Aorta (tissue), 5 donors: ENCODE data around the gene SHROOM3. TPM values are rescaled to one million over a fixed set of nuclear protein-coding genes. Genes with fewer than 3 reads are reported as not detected.
A peak's percentile ranks its signal among the peaks of the same experiment; 100 is the strongest.
"Not testable (repeated sequence)": the region's sequence is repeated elsewhere in the genome, so short reads cannot be mapped to it uniquely, and the experiment has no call there.

ENCODE experiments used
- ATAC-seq: fragments of 200-7000 bp; cut with Tn5 transposase; one replicate; pipeline ENCODE4 v1.9.1; 2022; ENCODE audit warnings: moderate library complexity; ENCODE audit not compliant: low FRiP score
- DNase-seq, 2 donors: peaks; one replicate each; pipeline ENCODE4 v3.0.0-alpha.2; 2020
- H3K27ac ChIP-seq, 2 donors: one replicate each; pipeline ENCODE4 v1.5.1; 2013; ENCODE audit warnings: low read length in 2 of 2, mild to moderate bottlenecking in 2 of 2, moderate library complexity in 2 of 2, control low read depth in 1 of 2, inconsistent platforms in 1 of 2, low read depth in 1 of 2
- H3K27me3 ChIP-seq, 2 donors: one replicate each; pipeline ENCODE4 v1.6.1; 2013; ENCODE audit warnings: control low read depth in 1 of 2, low read length in 1 of 2, mild to moderate bottlenecking in 1 of 2, moderate library complexity in 1 of 2; ENCODE audit not compliant: insufficient read depth in 2 of 2, control insufficient read depth in 1 of 2
- H3K36me3 ChIP-seq, 2 donors: one replicate each; pipeline ENCODE4 v1.6.1; 2013; ENCODE audit warnings: control low read depth in 1 of 2, low read length in 1 of 2, mild to moderate bottlenecking in 1 of 2; ENCODE audit not compliant: insufficient read depth in 2 of 2, control insufficient read depth in 1 of 2
- H3K4me1 ChIP-seq, 2 donors: one replicate each; pipeline ENCODE4 v1.6.1; 2013; ENCODE audit warnings: low read length in 2 of 2, control low read depth in 1 of 2, mild to moderate bottlenecking in 1 of 2, moderate library complexity in 1 of 2; ENCODE audit not compliant: insufficient read depth in 2 of 2, control insufficient read depth in 1 of 2
- H3K4me3 ChIP-seq, 2 donors: one replicate each; pipeline ENCODE4 v1.5.1; 2013; ENCODE audit warnings: low read length in 2 of 2, control low read depth in 1 of 2, mild to moderate bottlenecking in 1 of 2
- H3K9me3 ChIP-seq: one replicate; pipeline ENCODE4 v1.6.1; 2013; ENCODE audit warnings: mild to moderate bottlenecking, low read length; ENCODE audit not compliant: control insufficient read depth
- WGBS, 2 donors: extraction: QIAGEN DNeasy Blood & Tissue Kit; methylation state at CpG; one replicate each; pipeline ENCODE4 v1.1.7; 2013; 5-methylcytosine and 5-hydroxymethylcytosine counted together
- intact Hi-C, 2 donors: fragments of 100-400 bp; cut with DNase I; formaldehyde crosslinking; loops; one replicate each; pipeline versions ENCODE4 v1.14.2 to v1.15.0; 2022
- polyA plus RNA-seq, 2 donors: library from polyadenylated mRNA; stranded (reverse); fragments of 200-250 nt; gene quantifications; one replicate each; pipeline ENCODE4 v1.2.3, GENCODE V29; 2013
- total RNA-seq, 2 donors: library from RNA; stranded (reverse); fragmentation: NEBNext Ultra II Directional; extraction: Animal tissue kit (Norgen Biotek cat#: 25700); gene quantifications; one replicate each; pipeline ENCODE4 v1.2.1, GENCODE V29; 2021
- donor health status: healthy with polysubstance abuse.
- donor health status: Bipolar disorder and iron deficiency.
- donor health status: DM: no; HTN: no; CAD: no.
- donor health status: DM: no; HTN: no; CAD: no.
- donor health status: DM: yes; HTN: yes; CAD: no.

SHROOM3 gene
- total and polyA plus RNA-seq, 4 donors: 14.1 to 173 (median 32.8) TPM

DNA sequence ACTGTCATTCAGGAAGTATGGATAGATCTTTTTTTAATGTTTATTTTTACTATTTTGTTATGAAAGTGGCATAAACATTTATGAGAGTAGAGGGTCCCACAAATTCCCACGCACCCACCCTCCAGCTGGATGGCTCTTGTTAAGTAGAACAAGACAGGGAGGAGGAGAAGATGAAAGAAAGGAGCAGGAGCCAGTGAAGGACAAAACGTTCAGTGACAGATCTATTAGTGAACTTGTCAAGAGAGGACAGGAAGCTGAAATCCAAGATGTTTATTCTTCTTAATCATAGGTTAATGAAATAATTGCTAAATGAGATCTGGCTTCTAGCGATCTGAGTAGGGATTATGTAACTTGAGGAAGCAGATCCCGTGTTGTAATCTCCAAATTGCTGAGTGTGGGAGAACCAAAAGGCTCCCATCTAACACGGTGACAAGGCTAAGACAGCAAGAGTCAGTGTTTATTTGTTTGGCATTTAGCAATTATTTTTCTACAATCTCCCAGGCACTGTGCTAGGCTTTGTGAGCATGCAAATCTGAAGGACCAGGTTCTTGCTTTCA, 162.5 kb downstream of the SHROOM3 start:
- Histone ChIP-seq H3K27me3 (no peaks in the 10 kb centered on the region), H3K27ac (peak overlapping the region in 1 of 2 donors; percentile 17), H3K4me1 (peaks cover 8 to 21% of the 10 kb centered on the region in 2 donors), H3K36me3 (no peaks in the 10 kb centered on the region), H3K4me3 (no peak overlapping the region), H3K9me3 (no peaks in the 10 kb centered on the region)
- DNase-seq (no peak), ATAC-seq (no peak)
- intact Hi-C loops: no loop called here
- 37 to 38% methylated on average over 5 of the region's 5 CpGs for WGBS, 2 donors

DNA sequence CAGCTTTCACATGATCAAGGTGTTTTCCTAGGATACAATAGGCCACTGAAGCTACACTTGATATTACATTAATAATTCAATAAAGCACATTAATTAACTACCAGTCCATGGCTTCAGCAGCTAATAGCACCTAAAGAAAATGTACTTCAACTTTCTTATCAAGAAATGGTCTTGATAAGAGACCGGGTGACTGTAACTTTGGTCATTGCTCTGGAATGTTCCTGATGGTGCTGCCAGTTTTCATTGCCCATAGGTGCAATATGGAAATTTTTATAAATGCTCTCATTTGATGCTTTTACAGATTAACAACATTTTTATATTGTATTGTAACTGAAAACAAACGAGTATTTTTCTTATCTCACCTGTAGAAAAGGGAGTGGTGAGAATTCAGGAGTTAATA, 165.4 kb downstream of the SHROOM3 start:
- no peaks in the 10 kb centered on the region for H3K9me3 ChIP-seq
- H3K4me1 ChIP-seq: peaks cover 5 to 25% of the 10 kb centered on the region in 2 donors
- no peaks in the 10 kb centered on the region for H3K36me3 ChIP-seq
- DNase-seq: no peak
- H3K27ac ChIP-seq: peak overlapping the region in 1 of 2 donors; percentile 9
- 3 to 6% methylated on average over 2 of the region's 2 CpGs for WGBS, 2 donors
- intact Hi-C loops: no loop called here
- no peak for ATAC-seq
- H3K4me3 ChIP-seq: no peak overlapping the region
- H3K27me3 ChIP-seq: no peaks in the 10 kb centered on the region

DNA sequence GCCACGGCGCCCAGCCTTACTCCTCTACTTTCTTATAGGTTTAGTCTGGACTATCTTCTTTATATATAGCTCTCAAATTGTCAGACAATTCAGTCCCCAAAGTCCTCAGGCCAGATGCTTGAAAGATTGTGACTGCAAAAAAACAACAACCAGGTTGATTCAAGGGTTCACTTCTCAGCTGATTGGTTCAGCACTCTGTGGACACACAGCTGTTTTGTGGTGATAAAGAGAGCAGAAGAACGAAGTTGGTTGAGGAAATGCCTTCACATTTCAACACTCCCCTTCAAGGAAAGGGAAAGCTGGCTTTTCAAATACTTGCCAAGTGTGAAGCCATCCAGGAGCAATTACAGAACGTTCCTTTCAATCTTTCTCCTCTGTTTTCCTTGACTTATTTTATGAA, 166.8 kb downstream of the SHROOM3 start:
- intact Hi-C loops: no loop called here
- Histone ChIP-seq H3K9me3 (no peaks in the 10 kb centered on the region), H3K36me3 (no peaks in the 10 kb centered on the region), H3K27ac (peak overlapping the region; percentile 68 to 87), H3K4me3 (no peak overlapping the region), H3K27me3 (no peaks in the 10 kb centered on the region), H3K4me1 (peaks cover 4 to 25% of the 10 kb centered on the region in 2 donors)
- DNase-seq: no peak
- 30 to 34% methylated on average over 4 of the region's 4 CpGs for WGBS, 2 donors
- ATAC-seq: peak; percentile 45

DNA sequence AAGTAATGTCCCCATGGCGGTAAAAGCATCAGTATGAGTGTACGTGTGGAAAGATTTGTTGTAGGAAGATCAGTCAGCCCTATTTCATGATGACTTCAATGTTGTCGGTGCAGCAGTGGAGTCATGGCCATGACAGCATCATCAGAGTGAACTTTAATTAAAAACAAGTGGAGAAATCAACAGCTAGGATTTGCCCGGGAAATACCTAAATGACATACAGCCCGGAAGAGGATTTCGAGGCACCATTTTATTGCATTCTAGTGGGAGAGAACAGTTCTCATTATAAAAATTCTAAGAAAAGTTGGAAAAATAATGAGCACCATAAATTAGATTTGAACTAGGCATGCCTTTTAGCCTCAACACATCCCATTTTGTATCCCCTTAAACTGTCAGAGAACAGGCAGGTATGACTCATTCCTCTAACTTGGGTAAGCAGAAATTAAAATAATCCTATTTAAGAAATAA, 170.1 kb downstream of the SHROOM3 start:
- WGBS, 2 donors: 18 to 25% methylated on average over 6 of the region's 6 CpGs
- Histone ChIP-seq H3K9me3 (no peaks in the 10 kb centered on the region), H3K27me3 (no peaks in the 10 kb centered on the region), H3K27ac (peak overlapping the region; percentile 39 to 96), H3K4me1 (peaks cover 5 to 28% of the 10 kb centered on the region in 2 donors), H3K36me3 (no peaks in the 10 kb centered on the region), H3K4me3 (no peak overlapping the region)
- intact Hi-C loops: no loop called here
- DNase-seq (no peak), ATAC-seq (no peak)

DNA sequence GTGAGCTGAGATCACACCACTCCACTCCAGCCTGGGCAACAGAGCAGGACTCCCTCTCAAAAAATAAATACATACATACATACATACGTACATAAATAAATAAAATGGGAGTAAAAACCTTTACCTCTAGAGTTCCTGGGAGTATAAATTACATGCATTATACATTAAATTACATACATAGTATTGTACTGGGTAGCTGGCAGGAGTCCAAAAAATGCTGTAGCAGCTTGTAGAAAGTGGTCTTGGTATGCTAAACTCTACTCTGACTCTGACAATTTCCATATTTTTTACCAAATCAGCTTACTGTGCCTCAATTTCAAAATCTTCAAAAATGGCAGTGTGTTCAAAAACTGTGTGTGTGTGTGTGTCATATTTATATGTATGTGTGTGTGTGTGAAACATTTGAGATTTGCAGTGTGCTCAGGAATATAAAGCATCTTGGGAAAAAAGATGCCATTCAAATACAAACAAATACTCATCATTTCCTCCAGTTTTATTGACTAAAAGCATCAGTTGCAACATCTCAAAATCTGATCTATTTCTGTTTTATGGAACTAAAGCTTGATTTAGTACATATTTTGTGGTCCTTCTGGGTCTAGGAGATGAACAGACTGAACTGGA, 171.7 kb downstream of the SHROOM3 start:
- intact Hi-C loops: no loop called here
- peak overlapping the region; percentile 57 to 71 for H3K27ac ChIP-seq
- H3K4me1 ChIP-seq: peaks cover 9 to 23% of the 10 kb centered on the region in 2 donors

DNA sequence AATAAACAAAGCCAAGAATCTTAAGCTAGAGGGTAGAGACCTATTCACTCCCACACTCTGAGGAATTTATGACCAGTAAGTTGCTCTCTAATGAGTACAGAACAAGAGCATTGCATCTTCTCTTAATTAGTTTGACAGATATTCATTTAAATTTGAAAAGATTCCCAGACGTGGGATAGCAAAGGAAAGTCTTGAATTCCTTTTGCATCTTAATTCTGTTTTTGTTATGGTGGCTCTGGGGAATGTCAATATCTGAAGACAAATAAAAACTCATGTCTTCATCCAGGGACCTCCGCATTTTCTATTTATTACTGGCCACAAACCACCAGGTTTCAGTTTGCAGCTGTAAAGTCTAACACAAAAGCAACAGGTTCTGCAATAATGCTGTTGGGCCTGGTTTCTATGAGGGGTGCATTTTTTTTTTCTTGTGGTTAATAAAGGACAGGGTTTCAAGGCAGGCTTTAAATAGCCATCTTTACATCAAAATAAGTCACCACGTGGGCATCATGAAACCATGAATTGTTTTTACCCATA, 172.3 kb downstream of the SHROOM3 start:
- no peaks in the 10 kb centered on the region for H3K9me3 ChIP-seq
- ATAC-seq (no peak), DNase-seq (no peak)
- no peak overlapping the region for H3K27ac ChIP-seq
- intact Hi-C loops: no loop called here
- no peaks in the 10 kb centered on the region for H3K27me3 ChIP-seq
- no peak overlapping the region for H3K4me3 ChIP-seq
- H3K36me3 ChIP-seq: no peaks in the 10 kb centered on the region
- peaks cover 9 to 23% of the 10 kb centered on the region in 2 donors for H3K4me1 ChIP-seq
- 6 to 11% methylated on average over 3 of the region's 3 CpGs for WGBS, 2 donors

More for the DNA sequence above, 171.7 kb downstream of the SHROOM3 start:
- no peaks in the 10 kb centered on the region for H3K36me3 ChIP-seq
- H3K4me3 ChIP-seq: no peak overlapping the region
- 87 to 94% methylated on average over 1 of the region's 1 CpG for WGBS, 2 donors
- DNase-seq (no peak), ATAC-seq (no peak)
- no peaks in the 10 kb centered on the region for H3K27me3 ChIP-seq
- H3K9me3 ChIP-seq: no peaks in the 10 kb centered on the region

DNA sequence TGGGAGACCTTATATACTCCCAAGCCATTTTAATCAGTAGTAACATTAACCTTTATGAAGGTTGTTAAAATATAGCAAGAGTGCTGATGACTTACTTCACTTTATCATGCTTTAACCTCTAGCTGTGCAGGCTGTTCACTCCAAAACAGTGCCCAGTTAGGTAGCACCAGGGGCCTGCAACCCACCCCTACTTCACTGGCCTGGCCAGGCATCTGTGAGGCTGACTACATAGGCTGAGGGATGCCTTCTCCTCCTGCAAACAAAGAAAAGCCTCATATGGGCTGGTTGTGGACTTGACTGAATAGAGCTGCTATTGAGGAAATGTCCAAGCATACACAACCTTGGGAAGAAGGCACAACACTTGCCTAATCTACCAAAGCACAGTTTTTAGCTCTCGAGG, 172.8 kb downstream of the SHROOM3 start:
- ATAC-seq (no peak), DNase-seq (no peak)
- Histone ChIP-seq H3K27ac (peak overlapping the region in 1 of 2 donors; percentile 95), H3K36me3 (no peaks in the 10 kb centered on the region), H3K4me1 (peaks cover 8 to 23% of the 10 kb centered on the region in 2 donors), H3K4me3 (no peak overlapping the region), H3K9me3 (no peaks in the 10 kb centered on the region), H3K27me3 (no peaks in the 10 kb centered on the region)
- WGBS, 2 donors: 75 to 88% methylated on average over 1 of the region's 1 CpG
- intact Hi-C loops: no loop called here

DNA sequence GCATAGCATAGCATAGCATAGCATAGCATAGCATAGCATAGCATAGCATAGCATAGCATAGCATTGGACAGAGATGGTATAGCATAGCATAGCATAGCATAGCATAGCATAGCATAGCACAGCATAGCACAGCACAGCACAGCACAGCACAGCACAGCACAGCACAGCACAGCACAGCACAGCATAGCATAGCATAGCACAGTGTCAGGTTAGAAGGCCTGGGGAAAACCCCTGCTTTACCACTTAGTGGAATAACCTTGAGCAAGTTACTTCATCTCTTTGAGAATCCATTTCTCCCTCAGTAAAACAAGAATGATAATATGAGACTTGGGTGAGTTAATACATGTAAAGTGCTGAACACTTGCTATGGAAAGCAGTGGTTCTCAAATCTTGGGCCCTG, 173.5 kb downstream of the SHROOM3 start:
- H3K4me1 ChIP-seq: peaks cover 13 to 30% of the 10 kb centered on the region in 2 donors
- intact Hi-C loops: not testable (repeated sequence)

More for the DNA sequence above, 173.5 kb downstream of the SHROOM3 start:
- not testable (repeated sequence) for H3K27me3 ChIP-seq, H3K36me3 ChIP-seq, DNase-seq, H3K4me3 ChIP-seq, ATAC-seq, H3K9me3 ChIP-seq
- H3K27ac ChIP-seq: peak overlapping the region in 1 of 2 donors; percentile 95
